HG03060 (cell line): Measurements from ENCODE around the gene ZNF496.
"Not testable (repeated sequence)": the region's sequence is repeated elsewhere in the genome, so short reads cannot be mapped to it uniquely, and the experiment has no call there.

Source experiments
- ATAC-seq: cut with Tn5 transposase; IDR thresholded peaks from one replicate; pipeline ENCODE4 v1.9.1; 2021; ENCODE audit warnings: low read depth, moderate number of reproducible peaks; ENCODE audit not compliant: unreplicated experiment

ZNF496 gene

DNA sequence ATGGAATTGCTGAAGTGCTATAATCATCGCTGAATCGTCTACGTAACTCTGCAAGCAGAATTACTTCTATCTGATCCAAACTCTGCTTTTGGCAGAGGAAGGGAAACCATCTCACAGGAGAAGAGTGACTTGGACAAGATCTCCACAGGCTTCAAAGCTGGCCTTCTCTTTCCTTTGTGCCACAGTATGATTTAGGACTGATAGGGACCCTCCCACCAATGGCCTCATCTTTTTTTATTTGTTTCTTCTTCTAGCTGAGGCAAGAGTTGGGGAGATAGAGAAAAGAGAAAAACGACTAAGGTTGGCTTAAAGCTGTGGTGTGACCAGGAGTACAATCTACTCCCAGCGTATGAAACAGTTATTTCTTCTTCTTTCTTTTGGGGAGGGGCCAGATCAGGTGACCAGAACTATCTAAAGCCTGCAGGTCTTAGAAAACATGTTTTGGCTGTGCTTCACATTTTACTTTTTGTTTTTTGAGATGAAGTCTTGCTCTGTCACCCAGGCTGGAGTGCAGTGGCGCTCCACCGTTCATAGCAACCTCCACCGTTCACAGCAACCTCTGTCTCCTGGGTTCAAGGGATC is 35.0 kb downstream of the ZNF496 start:
- ATAC-seq = no peak

DNA sequence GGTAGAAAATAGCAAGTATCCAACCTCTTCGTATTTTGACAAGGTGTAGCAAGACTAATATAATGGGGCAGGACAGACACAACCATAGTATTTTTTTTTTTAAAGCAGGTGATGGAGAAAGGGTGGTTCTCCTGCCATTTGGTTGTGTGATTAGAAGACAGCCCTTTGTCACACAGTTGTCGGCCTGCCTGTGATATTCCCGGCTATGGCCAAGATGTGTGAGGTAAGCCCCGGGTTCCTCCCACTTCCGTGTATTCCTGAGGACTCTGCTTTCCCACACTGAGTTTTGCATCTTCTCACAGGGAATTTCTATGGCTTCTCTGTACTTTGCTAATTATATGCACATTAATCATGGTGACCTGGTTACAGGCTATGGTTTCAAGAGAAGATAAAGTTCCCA is 35.9 kb downstream of the ZNF496 start:
- ATAC-seq = no peak

DNA sequence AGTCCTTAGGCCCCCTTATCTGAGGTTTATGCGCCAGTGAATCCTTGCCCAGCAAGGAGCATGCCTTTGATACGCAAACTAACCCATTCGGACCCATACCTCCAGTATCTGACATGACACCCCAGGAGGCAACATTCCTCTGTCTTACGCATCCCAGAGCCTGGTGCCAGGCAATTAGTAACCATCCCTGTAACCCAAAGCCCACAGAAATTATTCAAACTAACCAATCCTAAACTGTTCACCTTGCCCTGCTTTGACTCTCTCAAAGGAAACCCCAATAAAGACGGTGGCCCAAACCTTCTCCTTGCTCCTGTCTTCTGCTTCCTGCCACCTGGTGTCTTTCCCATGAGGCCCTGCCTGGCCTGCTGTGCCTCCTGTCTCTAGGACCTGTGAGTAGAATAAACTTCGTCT is 36.4 kb downstream of the ZNF496 start:
- no peak for ATAC-seq

DNA sequence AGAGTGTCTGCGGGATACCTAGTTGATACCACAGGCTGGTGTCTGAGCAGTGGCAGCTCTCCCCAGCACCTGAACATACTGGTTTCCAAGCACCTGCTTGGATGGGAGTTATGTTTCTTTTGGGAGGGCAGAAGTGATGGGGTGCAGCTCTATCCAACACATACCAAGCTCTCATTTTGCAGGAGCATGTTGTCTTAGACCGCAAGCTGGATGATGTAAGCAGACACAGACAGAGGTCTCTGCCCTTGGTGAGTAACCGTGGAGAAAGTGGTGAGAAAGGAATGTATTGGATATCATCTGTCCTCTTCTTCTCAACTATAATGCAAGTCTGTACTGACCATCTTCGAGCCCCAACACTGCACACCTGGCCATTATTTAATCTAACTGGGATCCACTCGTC is 37.4 kb downstream of the ZNF496 start:
- no peak for ATAC-seq

DNA sequence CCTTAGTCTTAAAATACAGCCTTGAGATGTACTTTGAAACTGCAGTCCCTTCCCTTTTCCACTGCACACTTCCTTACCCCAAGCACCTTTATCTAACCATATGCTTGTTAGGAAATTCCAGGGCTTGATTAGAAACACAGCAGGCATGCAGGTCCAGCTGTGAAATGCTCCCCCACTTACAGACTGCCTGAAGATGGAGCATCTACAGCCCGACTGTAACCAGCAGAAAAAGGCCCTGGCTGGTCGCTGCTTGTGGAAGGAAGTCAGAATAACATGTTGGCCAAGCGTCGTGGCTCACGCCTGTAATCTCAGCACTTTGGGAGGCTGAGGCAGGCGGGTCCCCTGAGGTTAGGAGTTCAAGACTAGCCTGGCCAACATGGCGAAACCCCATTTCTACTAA is 38.6 kb downstream of the ZNF496 start:
- no peak for ATAC-seq

DNA sequence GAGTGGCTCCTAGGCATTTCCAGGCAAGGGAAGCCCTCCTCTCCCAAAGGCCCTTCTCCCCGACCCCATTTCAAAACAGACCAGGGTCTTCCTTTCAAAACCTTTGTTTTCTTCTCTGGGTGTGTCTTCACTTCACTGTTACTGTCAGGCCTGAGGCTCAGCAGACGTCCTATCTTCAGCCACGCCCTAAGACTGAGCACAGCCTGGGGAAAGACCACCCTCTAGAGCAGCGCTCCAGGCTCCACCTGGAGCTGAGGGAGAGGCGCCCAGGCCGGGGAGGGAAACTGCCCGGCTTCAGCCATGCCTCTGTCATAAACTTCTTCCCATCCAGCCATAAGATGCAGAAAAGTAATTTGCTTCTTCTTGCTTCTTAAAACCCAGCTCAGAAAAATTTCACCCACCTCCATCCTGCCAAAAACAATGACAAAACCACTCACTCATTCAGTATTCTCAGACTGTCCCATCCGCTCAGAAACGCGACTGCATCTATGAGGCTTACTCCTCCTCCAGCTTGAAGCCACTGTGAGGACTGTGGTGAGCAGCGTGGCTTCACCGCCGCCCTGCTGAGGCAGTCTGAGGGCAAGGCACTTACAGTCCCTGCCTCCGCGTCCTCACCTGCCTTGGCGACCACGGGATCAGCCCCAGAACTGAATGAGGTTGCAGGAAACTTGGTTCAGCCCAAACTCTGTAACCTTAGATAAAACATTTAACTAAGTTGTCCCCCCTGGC is 39.7 kb downstream of the ZNF496 start:
- no peak for ATAC-seq

DNA sequence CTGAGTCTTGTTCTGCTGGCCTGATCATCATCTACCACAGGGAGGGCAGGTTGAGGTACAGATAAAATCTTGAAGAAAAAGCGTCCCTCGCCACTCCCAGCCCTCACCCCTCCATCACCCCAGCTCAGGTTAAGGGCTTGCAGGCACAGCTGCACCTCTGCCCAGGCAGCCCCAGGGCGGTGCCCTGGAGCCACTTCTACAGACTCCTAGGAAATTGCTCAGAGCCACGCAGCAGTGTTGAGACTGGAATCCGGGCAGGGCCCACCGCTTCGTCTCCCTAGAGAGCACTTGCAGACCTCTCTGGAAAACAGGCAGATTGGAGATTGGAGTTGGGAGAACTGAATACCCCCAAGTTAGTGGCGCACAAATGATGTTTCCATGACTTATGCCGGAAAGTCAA is 40.5 kb downstream of the ZNF496 start:
- ATAC-seq = no peak

DNA sequence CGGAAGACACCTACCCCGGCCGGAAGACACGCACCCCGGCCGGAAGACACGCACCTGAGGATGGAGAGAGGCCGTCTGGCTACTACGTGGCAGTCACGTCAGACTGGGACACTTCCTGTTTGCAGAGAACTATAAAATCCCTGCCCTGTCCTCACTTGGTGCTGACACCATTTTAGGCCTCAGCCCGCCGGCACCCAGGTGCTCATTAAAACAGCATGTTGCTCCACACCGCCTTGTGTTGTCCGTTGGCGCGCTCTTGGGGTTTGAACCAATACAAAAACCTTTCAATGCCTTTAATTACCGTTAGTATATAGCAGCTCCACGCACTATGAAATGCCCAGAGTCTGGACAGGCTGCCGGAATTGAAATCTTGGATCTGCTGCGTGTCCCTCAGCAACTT is 41.1 kb downstream of the ZNF496 start:
- ATAC-seq = no peak

DNA sequence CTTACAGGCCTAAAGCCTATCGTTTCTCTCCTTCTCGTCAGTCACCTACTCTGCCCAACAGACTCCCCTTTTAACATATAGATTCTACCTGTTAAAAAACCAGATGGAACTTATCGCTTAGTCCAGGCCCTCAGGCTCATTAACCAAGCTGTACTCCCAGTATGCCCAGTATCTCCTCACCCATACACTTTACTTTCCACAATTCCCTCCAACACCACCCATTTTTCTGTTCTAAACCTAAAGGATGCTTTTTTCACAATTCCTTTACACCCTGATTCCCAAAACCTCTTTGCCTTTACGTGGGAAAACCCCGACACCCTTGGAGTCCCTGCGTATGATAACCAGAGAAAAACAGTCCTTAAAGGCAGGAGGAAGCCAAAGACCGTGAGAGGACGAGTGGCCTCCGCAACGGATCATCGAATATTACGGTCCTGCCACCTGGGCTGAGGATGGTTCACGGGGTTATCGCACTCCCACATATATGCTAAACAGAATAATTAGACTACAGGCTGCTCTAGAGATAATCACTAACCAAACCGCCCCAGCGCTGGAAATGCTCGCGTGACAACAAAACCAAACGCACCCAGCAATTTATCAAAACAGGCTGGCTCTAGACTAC is 42.3 kb downstream of the ZNF496 start:
- not testable (repeated sequence) for ATAC-seq

DNA sequence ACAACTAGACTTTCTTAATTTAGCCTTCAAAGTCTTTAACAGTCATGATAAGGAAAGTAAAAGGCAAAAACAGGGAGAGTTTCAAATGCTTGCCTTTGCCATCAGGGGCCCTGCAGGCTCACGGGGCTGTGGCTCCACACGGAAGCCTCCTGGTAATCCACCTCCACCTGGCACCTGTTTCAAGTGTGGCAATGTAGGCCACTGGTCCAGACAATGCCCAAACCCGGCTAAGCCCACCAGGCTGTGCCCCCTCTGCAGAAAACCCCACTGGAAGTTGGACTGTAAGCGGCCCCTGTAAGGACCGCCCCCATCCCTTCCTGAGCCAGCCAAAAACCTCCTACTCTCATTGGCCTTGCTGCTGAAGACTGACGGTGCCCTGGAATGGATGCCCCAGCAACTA is 43.3 kb downstream of the ZNF496 start:
- no peak for ATAC-seq

DNA sequence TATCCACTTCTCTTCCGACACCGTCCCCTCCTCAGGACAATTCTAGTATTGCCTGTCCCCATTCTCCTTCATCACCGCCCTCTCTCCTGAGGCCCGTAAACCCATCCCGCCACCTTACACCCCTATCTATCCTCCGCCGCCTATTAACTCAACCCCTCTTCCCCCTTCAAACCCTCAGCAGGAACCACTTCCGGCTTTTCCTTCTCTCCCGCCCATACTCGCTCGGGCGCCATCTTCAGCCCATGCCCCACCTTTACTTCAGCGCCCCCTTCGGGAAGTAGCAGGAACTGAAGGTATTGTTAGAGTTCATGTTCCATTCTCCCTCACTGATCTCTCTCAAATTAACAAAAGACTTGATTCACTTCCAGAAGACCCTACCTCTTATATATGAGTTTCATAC is 44.2 kb downstream of the ZNF496 start:
- ATAC-seq = no peak

DNA sequence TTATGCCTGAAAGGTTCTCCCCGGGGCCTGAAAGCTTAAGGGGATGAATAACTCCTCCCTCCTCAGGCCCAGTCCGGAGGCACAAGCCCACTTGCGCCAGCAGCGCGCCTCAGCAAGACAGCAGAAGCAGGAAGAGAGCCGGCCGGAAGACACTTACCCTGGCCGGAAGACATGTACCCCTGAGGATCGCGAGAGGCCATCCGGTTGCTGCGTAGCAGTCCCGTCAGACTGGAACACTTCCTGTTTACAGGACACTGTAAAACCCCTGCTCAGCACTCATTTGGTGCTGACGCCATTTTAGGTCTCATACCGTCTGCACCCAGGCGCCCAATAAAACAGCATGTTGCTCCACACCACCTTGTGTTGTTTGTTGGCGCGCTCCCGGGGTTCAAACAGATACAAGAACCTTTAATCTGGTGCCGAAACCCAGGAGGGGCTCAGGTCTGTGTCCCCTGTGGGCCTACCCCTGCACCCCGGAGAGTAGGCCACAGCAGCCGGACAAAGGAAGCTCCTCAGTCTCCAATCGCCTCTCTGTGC is 45.5 kb downstream of the ZNF496 start:
- no peak for ATAC-seq

DNA sequence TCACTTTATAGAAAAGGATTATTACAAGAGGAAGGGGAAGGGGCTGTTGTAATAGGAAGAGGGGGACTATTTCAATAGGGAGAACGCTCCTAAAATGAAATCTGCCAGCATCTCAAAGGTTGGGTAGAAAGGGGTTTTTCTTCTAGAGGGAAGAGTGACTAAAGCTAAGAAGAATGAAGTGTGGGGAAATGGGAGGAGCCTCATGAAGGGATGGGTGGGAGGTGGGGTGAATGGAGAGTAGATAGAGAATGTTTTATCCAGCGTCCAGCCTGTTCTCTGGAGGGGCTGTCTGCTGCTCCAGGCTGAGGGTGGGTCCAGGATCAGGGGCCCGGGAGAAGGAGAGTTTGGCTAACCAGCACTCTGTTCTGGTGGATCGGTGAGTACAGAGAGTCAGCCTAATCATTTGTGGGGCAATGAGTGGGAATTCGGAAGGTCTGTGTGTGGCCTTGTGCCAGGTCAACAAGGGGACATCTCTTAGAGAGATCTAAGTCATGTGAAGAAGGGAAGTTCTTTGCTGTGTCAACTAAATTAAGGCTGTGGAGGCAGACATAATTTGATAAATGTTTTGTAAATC is 50.6 kb downstream of the ZNF496 start:
- ATAC-seq = no peak

DNA sequence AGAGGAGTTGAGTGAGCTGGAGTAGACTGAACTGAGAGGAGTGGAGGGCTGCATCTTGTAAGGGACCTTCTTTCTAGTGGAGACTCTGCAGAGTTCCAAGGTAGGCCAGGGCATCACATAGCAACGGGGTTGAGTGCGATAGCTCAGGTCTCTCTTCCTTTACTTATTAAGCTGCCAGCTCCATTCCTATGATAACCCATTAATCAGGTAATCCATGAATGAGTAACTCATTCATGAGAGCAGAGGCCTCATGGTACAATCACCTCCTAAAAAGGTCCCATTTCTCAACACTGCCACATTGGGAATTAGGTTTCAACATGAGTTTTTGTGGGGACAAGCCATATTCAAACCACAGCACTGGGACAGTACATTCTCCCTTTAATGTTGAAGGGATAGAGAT is 54.5 kb downstream of the ZNF496 start:
- no peak for ATAC-seq

DNA sequence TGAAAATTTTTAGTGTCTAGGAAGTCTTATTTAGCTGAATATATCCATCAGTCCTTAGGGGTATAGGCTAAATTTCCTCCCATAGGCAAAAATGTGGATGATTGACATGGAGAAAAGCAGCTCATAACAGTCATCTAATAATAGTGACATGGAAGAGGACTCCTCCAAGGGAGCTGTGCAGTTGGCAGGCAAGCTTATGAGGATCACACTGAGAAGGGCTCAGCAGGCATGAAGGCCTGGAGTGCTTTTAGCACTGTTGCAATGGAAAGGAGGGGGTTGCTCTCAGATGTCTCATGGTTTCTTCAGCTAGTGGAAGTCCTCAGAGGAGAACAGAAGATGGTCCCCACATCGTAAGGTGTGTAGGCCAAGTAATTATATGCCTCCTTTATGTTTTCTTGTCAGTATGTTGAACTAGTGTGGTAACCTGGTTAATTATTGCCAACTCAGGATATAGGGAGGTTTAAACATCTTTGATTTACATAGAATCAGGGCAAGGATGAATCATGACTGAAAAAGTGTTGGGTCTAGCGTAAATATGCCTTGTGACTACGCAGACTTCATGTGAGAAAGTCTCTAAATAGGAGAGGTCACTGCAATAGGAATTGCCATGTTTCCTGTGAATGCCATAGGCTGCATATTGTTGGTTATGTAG is 56.9 kb downstream of the ZNF496 start:
- ATAC-seq = no peak

DNA sequence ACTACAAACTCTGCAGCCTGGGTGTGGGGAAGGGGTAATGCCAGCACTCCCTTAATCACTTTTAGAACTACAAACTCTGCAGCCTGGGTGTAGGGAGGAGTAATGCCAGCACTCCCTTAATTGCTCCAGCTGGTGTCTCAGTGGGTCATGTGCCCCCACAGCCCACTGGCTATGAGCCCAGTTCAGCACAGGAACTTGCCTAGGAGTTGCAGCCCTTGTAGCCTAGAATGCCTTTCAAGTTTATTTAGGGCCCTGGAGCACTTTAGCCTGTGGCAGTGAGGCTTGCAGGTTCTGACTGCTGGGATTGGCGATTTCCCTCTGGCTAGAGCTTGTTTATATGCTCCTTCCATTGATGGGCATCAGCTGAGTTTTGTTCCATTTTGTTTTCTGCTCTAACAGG is 58.7 kb downstream of the ZNF496 start:
- no peak for ATAC-seq

DNA sequence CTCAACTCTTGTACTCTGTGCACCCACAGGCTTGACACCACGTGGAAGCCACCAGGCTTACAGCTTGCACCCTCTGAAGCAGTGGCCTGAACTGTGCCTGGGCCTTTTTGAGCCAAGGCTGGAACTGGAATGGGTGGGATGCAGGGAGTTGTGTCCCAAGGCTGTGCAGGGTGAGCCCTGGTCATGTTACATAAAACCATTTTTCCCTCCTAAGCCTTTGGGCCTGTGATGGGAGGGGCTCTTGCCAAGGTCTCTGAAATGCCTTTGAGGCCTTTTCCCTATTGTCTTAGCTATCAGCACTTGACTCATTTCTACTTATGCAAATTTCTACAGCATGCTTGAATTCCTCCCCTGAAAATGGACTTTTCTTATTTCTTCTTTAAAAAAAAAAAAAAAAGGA is 61.7 kb downstream of the ZNF496 start:
- no peak for ATAC-seq

DNA sequence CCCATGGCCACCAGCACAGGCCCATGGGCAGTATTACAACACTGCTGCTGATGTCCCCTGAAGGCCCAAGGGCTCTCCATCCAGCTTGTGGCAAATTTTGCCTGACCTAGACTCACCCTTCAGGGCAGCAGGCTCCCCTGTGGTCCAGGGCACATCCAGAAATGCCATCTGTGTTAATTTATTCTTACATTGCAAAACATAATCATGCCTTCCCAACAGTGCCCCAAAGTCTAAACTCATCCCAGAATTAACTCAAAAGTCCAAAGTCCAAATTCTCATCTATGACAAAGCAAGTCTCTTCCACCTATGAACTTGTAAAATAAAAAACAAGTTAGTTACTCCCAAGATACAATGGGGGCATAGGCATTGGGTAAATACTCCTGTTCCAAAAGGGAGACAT is 62.5 kb downstream of the ZNF496 start:
- ATAC-seq = no peak

DNA sequence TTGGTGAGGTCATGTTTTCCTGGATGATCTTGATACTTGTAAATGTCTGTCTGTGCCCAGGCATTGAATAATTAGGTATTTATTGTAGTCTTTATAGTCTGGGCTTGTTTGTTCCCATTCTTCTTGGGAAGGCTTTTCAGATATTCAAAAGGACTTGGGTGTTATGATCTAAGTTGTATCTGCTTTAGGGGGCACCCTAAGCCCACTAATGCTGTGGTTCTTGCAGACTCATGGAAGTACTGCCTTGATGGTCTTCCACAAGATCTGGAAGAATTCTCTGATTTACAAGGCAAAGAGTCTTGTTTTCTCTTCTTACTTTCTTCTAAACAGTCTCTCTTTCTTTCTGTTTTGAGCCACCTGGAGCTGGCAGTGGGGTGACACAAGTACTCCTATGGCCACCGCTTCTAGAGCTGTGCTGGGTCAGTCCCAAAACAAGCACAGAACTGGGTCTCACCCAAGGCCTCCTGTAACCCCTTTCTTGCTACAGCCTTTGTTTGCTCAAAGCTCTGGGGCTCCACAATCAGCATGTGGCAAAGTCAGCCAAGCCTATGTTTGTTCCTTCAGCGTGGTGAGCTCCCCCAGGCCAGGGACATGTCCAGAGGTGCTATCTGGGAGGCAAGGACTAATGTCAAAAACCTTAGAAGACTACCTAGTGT is 63.1 kb downstream of the ZNF496 start:
- ATAC-seq = no peak

DNA sequence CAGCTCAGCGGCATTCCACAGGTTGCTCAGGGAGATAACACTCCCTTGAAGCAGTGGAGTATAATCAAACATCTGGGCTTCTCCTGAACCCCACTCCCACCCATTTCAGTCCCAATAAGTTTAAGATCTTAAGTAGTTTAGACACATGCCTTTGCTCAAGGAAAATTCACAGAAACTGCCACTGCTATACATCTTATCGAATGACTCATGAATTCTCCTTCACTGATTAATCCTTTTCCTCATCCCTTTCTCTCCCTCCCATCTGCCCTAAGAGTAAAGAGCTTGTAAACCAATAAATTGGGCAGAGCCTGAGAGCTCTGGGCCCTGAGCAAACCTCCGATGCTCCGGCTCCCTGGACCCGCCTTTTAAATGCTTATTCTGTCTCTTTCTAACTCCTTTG is 65.6 kb downstream of the ZNF496 start:
- ATAC-seq = no peak

DNA sequence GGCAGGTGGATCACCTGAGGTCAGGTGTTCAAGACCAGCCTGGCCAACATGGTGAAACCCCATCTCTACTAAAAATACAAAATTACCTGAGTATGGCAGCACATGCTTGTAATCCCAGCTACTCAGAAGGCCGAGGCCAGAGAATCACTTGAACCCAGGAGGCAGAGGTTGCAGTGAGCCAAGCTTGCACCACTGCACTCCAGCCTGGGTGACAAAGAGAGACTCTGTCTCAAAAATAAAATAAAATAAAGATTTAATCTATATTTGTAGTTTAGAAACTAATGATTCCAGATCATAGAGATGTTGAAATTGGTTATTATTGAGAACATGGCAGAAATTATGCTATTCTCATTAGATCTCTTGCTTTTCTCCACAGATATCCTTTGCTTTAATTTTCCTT is 75.9 kb downstream of the ZNF496 start, which contains the start of gene VN1R5:
TSS of gene VN1R5 (plus strand) at position 301 of the 400 bp plus-strand sequence.
- ATAC-seq = not testable (repeated sequence)
